COLO829 (cell line): ENCODE measurements around the gene TANGO2.

ENCODE experiments used
- DNase-seq: peaks from one replicate; pipeline ENCODE4 v3.0.0; 2012; ENCODE audit warnings: low spot score

Gene TANGO2, protein sequence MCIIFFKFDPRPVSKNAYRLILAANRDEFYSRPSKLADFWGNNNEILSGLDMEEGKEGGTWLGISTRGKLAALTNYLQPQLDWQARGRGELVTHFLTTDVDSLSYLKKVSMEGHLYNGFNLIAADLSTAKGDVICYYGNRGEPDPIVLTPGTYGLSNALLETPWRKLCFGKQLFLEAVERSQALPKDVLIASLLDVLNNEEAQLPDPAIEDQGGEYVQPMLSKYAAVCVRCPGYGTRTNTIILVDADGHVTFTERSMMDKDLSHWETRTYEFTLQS

DNA sequence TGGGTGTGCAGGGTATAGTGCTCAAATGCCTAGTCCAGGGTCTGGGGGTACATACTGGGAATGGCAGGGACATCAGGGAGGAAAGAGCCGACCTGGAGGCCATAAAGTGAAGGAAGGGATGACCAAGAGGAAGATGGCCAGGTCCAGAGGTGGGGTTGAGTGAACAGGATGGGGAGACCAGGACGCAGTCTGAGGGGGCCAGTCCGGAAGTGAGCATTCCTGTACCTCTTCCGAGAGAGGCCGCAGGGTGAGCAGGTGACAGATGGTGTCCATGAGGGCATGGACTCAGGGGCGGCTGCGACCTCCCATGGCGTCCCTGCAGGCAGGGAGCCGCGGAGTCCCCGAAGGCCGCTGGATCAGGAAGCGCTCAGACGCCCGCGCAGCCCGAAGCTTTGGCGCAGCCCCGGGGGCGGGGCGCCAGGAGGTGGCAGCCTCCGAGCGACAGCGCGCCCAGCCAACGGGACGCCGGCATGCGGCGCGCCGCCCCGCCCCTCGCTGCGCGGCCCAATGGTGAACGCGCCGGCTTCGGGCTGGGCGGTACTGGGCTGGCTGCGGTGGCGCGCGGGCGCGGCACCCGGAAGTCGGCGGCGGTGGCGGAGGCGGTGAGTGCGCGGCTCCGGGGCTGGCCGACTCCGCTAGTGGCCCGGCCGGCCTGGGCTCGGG lies at the start of gene TANGO2:
Gene TANGO2, plus strand, starts transcription at position 578 of the 663 bp plus-strand sequence. CDS start 15,689 bp downstream, outside the sequence.
- peak; percentile 95 for DNase-seq

DNA sequence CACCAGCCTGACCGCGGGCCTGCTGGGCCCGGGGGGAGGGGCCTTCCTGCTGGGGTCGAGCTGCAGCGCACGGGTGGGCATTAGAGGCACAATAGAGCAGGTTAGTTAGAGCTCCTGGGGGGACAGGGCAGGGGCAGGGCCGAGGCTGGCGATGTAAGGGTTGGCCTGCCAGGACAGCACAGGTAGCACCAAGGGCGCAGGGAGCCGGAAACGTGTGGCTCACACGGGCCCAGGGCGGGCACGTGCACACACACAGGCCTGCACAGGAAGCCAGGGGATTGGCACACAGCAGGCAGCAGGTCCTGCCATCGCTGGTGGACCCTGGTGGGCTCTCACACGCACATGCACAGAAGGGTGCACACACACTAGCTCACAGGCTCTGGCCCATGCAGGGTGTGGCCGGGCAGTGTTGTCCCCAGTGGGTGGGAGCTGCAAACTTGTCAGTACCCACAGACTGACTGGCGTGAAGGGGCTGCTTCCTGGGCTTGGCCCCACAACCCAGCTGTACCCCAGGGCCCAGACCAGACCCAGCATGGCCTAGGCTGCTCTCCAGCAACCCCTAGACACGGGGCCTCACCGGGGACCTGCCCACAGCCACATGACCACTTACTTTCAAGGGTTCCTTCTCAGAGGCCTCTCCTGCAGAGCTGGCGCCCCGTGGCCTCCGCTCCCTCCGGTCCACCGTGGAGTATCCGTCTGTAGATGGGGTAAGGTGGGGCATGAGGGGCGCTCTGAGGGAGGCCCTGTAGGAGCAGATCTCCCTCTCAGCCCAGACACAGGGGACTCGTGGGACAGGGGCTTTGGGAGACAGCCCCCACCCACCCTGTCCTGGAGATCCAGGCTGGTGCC lies 49.4 kb upstream of the TANGO2 start:
- DNase-seq, result no peak

DNA sequence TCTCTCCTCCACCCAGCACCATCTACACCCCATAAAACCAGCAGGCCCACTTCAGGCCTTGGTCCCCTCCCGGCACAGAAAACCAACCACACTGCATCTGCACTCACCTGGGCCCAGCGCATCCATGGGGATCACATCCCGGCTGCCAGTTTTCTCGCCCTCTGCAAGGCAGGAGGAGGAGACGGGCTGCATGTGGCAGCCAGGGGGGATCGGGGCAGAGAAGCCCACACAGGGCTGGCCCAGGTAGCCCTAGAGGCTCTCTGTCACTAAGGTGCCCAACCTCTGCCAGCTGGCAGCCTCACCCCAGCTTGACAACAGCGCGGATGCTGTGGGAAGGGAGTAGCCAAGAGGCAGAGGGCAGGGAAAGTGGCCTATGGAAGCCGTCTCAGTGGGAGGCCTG lies 48.7 kb upstream of the TANGO2 start:
- DNase-seq, result no peak

DNA sequence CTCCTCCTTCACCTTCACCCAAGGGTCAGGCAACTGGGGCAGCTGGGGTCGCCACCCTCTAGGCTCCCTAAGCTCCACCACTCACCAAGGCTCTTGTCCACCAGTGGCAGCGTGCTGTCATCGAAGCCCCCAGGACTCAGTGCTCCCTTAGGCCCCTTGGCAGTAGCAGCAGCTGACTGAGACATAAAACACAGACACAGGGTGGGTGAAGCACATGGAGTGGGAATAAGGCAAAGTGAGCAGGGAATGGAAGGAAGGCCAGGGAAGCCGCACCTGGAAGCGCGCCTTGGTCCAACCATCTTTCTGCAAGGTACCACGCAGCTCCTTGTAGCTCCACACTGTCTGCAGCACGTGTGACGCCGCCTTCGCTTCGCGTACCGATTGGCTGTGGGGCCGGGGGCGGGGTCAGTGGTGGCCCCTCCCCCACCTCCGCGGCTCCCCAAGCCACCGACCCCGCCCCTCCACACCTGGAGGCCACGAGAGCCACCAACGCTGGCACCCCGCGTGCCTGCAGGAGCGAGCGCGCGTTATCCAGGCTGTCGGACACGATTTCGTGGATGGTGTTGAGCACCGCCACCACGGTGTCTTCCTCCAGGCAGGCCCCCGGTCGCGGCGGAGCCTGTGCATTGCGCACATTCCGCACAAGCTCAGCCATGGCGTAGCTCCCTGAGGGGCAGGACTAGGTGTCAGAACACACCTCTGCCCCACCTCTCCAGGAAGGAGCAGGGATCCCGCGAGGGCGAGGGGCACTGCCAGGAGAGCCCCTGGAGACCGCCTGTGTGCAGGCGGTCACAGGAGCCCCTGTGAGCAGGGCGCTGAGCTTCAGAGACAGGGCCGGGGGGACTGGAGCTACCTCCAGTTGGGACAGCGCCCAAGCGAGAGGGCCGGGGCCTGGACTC lies 48.0 kb upstream of the TANGO2 start:
- DNase-seq, result no peak

DNA sequence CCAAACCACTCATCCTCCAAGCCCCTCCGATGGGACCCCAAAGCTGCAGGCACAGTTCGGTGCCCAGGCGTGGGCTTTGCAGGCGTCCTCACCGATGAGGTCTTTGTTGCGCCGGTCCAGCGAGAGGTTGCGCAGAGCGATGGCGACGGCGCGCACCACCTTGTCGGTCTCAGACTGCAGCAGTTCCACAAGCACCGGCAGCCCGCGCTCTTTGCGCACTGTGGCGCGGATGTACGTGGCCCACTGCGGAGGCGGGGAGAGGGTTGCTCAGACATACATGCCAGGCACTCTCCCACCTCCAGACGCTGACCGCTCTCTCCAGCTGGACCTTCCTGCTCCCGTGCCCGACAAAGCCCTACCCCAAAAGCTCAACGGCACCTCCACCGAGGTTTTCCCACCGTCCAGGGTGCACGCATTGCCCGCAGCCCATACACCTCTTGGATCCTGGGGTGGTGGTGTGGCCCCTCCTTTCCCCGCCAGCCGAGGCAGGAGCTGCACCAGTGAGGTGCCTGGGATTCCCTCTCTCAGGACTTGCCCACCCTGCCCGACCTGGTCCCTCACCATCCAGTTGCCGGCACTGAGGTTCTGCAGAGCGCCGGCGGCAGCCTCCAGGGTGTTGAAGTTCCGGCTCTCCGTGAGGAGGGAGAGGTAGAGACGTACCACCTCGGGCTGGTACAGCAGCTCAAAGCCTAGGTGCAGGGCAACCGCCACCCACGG lies 47.2 kb upstream of the TANGO2 start:
- no peak for DNase-seq

DNA sequence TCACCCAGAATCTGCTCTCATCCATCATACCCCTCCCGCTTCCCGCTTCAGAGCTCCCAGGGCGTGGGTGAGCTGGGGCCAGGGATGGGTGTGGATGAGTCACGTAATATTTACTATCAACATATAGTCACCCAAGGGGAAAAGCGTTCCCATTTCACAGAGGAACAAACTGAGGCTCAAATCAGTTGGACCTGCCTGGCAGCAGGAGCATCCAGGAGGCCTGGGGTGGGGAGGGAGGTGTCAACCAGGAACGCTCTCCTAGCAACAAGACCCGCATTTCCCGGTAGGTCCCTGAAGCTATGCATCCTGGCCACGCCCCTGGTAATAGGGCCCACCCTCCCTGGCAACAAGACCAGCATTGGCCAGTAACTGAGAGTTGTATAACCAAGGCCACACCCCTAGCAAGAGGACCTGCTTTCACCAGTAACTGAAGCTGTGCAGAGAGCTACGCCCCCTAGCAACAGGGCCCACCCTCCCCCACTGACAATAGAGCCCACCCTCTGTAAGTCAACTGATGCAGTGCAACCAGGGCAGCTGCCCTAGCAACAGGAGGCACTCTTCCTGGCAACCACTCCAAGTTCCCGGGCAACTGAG lies 46.5 kb upstream of the TANGO2 start:
- DNase-seq, result peak; percentile 77

DNA sequence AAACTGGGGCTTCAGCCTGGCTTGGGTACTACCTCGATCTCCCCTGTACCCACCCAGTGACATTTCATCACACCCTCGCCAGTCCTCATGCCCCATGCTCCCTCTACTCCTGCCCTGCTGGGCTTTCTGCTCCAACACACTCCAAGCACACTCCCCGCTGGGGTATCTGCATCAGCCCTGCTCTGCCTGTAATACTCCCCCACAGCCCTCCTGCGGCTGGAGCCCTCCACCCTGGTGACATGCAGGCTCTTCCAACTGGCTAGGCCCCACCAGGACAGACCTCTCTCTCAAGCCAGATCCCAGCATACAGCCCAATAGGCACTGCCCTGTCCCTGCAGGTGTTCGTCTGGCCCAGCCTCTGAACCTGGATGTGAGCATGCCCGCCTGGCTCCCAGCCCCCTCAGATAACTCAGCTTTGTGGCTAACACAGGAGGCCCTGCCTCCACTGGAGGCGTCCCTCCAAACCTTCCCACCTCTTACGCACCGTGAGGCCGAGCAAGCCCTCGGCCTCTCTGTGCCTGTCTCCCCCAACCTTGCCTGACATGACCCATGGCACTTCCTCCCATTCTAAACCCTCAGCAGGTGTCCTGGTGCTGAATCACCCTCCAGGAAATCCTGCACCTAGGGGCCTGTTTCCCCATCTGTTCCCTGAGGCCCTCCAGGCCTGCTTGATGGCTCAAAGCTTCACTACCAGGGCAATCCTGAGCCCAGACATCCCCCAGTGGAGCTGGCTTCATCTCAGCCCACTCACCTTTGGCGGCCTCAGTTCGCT lies 45.8 kb upstream of the TANGO2 start:
- no peak for DNase-seq

DNA sequence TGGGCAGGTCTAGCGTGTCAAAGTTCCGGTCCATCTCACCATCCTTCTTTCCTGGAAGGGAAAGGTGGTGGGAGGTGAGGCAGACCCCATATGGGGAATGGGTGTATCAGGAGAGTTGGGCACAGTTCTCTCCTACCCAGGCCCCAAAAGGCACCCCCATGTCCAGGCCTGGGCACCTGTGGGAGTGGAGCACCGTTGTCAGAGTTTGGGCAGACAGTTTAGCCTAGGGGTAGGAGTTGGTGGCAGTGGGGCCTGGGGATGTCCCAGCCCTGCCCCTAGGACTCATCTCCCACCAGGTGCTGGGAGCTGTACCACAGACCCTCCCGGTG lies 45.2 kb upstream of the TANGO2 start:
- DNase-seq, result no peak

DNA sequence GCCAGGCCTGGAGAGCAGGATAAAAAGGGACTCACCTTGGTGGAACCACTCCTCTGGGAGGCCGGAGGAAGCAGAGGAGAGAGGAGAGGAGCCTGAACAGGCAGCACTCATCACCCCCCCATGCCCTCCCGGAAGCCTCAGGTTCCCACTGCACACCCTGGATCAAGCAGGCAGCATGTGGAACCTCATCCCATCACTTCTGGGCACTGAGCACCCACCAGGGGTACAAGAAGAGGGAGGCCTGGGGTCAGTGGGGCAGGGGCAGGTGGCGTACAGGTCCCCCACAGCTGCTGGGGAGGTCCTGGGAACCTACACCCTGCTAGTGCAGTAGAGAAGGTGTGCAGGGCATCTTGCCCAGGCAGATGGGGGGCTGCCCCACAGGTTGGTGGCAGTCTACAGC lies 44.2 kb upstream of the TANGO2 start:
- no peak for DNase-seq

DNA sequence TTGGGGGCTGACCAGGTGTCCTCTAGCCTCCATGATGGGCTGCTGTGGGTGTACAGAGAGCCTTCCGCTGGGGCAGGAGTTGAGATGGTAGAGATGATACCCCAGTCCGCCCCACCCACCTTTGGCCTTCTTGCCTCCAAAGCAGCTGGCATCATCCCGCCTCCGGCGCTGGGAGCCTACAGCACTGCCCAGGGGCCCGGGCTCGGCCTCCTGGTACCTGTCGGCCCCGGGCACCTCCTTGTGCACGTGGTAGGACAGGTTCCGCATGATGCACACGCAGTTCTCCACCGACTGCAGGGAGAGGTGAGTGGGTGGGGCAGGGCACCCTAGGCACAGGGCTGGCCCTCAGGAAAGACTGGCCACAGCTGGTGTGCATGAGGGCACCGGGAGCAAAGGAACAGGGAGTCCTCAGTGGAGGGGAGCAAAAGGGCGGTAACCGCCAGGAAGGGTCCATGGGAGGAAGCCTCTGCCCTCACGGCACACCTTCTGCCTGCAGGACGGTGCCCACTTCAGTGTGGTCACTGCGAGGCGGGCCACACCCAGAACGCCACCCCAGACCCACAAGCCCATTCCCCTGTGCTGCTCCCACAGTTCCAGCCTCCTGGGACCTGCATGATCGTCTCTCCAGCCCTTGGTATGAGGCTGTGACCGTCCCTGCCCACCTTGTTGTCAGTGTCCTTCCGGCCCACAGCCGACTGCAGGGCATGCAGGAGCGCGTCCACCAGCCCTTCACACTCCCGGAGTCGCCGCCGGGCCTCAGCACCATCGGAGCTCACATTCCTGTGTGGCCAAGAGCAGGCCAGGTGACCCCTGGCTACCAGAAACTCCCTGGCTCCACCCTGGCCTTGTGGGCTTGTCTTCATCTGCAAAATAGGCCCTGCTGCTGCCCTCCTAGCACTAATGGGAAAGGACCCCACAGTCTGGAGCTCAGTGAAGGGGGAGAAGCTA lies 43.3 kb upstream of the TANGO2 start:
- DNase-seq, result no peak

DNA sequence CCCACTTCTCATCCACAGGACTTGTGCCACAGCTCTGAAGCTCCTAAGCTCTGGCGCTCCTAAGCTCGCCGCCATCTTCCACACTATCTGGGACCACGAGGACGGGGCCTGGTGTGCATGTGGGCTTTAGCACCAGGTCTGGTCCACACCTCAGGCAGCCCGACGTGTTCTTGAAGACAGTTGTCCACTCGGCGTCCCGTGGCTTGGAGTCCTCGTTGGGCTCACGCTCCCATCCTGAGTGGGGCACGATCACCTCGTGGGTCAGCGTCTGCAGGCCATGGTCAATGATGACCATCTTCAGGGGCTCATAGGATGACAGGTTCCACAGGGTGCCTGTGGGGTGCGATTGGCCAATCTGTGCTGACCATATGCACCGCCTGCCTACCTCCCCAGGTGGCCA lies 42.2 kb upstream of the TANGO2 start:
- no peak for DNase-seq

DNA sequence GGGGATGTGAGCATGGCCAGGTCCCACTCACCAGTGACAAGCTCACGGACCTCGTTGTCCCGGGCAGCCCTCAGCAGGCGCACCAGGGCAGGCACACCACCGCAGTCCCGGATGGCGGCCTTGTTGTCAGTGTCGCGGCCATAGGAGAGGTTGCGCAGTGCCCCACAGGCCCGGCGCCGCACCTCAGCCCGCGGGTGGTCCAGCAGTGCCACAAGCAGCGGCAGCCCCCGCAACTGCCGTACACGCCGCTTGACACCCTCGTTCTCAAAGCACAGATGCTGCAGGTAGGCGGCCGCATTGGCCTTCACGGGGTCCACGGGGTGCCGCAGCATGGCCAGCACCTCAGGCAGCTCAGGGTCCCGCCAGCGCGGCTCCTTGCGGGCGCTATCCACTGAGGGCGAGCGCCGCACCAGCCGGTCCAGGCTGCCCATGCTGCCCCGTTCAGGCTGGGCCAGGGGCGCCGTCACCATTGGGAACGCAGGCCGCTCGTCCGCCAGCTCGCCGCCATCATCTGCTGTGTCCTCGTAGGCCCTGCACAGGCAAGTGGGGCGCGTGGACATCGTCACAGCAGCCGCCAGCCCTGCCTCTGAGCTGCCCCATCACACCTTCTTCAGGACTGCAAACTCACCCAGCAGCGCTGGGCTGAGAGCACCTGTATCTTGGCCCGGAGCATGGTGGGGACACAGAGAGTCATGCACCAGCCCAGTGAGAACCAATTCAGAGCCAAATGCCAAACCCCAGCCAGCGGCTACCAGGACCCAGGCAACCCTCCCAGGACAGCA lies 41.0 kb upstream of the TANGO2 start:
- no peak for DNase-seq

DNA sequence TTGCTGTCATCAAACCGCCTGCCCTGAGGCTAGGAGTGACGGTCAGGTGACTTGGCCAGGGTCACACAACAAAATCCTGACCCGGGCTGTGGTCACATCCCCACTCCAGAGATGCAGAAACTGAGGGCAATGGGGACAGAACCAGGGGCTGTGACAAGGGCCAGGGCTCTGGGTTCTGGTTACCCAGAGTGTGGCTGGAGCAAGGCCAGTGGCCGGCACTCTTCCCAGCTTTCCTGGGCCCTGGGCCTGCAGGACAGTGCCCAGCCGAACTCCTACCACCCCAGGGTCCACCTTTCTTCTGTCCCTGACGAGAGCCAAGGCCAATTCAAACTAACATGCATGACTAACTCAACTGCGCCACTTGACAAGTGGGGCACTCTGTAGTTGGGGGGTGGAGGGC lies 40.1 kb upstream of the TANGO2 start:
- DNase-seq, result no peak

DNA sequence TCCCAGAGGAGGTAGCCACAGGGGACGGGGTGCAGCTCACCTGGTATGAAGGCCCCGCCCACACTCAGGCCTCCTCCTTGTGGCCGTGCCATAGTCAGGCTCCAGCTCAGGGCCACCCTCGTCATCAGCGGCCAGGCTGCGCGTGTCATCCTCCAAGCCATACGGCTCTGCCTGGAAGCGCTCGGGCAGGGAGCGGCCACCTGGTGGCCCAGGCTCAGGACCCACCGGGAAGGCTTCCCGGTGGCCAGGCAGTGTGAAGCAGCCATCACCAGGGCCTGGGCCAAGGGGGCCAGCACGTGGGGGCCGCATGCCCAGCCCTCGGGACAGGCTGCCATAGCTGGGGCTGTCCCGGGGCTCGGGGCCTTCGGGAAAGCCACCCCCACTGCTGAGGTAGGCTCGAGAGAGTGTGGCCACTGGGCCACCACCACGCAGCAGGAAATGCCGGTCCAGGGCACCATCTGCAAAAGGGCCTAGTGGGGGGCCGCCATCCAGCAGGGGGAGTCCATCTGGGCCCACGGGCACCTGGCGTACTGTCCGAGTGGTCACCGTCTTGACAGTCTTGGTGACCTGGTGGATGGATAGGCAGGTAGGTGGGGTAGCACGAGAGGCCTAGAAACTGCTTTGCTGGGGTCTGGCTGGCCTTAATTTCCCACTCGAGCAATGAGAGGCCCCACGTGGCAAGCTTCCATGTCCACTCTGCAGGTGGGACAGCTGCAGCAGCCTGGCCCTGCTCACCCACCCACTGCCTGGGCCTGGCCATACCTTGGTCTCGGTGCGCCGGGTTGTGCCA lies 39.5 kb upstream of the TANGO2 start:
- DNase-seq, result no peak

DNA sequence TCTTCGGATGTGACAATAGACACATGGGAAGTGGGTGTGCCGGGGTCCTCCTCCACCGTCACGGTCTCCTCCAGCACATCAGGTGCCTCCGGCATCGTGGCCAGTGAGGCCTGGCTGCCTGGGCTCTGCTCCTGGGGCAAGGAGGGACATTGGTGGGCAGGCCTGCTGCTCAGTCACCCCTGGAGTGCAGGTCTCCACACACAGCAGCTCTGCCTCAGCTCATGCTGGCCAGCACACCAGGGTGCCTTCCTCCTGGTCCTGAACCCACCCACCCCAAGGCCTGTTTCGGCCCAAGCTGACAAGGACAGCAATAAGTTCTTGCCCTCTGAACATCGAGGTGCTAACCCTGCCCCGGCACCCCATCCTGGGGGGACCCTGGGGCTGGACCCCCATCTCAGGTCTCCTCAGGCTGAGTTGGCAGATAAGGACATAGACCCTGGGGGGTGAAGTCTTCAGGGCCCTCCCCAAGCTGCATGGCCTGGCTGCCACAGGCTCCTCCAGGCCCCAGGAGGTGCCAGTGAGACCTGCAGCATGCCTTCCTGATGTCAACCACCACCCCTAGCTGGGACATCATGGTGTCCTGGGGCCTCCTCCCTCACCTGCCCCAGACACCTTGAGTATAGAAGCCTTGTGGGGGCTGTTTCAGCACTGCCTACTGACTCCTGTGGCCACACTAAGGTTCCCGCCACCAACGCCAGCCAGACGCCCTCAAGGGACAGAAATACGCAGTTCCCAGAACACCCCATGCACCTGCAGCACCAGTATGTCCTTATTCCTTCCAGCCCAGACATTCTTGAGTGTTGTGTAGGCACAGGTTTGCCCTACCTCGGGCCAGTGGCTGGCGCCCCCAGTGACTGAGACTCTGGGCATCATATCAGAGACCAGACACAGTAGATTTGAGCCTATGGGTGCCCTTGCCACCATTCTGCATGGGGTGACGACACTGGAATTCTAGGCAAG lies 38.7 kb upstream of the TANGO2 start:
- DNase-seq, result no peak

DNA sequence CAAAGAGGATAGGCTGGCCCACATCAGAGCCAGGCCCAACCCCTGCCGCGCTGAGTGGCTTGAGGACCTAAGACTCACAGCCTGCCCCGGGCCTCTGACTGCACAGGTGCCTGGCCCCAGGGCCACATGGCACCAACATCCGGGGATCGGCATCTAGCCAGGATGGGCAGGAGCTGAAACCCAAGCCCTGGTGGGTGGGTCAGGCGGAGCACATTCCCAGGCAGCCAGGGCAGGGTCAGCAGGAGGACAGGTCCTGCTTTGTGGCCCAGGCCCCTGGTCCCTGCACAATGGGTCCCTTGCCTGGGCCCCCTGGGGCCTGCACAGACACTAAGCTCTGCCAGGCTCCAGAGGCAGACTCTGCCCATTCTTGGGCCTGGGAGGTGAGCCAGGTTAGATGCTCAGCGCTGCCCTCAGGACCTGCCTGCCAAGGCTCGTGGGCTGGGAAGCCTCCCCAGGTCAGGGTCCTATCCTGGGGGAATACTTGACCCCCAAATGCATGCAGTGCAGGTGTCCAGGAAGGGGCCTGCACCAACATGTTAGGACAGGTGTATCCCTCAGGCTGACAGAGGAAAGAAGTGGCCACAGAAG lies 37.8 kb upstream of the TANGO2 start:
- DNase-seq, result no peak
